K562 (cell line): ENCODE measurements around the gene PTRHD1. TPM values are rescaled to one million over a fixed set of nuclear protein-coding genes. Genes with fewer than 3 reads are reported as not detected.

Experiments used
- CREM ChIP-seq: IDR thresholded peaks from 2 replicates; pipeline ENCODE4 v1.6.1; 2014; ENCODE audit warnings: antibody characterized with exemption, low read depth
- ESRRA ChIP-seq: fragments of 450-650 bp; IDR thresholded peaks from 2 replicates; pipeline ENCODE4 v1.6.1; 2014; ENCODE audit warnings: low read depth, mild to moderate bottlenecking, moderate library complexity, borderline replicate concordance
- FOSL1 ChIP-seq: fragments of 200-800 bp; sonication (Bioruptor generic); conservative IDR thresholded peaks from 2 replicates; pipeline ENCODE4 v1.6.1; 2016; ENCODE audit warnings: missing genetic modification characterization, missing compliant biosample characterization
- MECOM ChIP-seq: fragments of 250-450 bp; sonication (Bioruptor Pico); IDR thresholded peaks from 2 replicates; pipeline ENCODE4 v1.8.0; 2022; ENCODE audit warnings: inconsistent platforms
- MED1 ChIP-seq: sonication (generic); formaldehyde crosslinking; IDR thresholded peaks from 2 replicates; pipeline ENCODE4 v1.8.1; 2023; ENCODE audit warnings: missing genetic modification reagents, borderline replicate concordance
- MYNN ChIP-seq, 2 experiments: sonication (generic); formaldehyde crosslinking in 1 of 2; IDR thresholded peaks; 2 replicates each; pipeline versions ENCODE4 v1.5.0 to v1.6.1; 2016 to 2020; ENCODE audit warnings: antibody characterized with exemption in 1 of 2, missing genetic modification reagents in 1 of 2
- NFIC ChIP-seq: fragments of 450-650 bp; IDR thresholded peaks from 2 replicates; pipeline ENCODE4 v1.6.1; 2017; ENCODE audit warnings: mild to moderate bottlenecking, inconsistent platforms
- NR2C2 ChIP-seq, 2 experiments: fragments of 200-800 bp in 1 of 2; sonication (Bioruptor generic) in 1 of 2; sonication (generic) in 1 of 2; formaldehyde crosslinking in 1 of 2; IDR thresholded peaks; 2 replicates each; pipeline versions ENCODE4 v1.6.1 to v1.8.0; 2016 to 2022; ENCODE audit warnings: mild to moderate bottlenecking in 1 of 2, missing compliant biosample characterization in 1 of 2, missing genetic modification characterization in 1 of 2, missing genetic modification reagents in 1 of 2
- SMARCA5 ChIP-seq: fragments of 450-650 bp; IDR thresholded peaks from 2 replicates; pipeline ENCODE4 v1.6.1; 2016
- STAG1 ChIP-seq: sonication (generic); formaldehyde crosslinking; IDR thresholded peaks from 2 replicates; pipeline ENCODE4 v1.5.0; 2020; ENCODE audit warnings: missing genetic modification reagents, borderline replicate concordance
- SUPT5H ChIP-seq: fragments of 450-650 bp; IDR thresholded peaks from 2 replicates; pipeline ENCODE4 v1.6.1; 2016
- ZFX ChIP-seq: sonication (generic); formaldehyde crosslinking; IDR thresholded peaks from 2 replicates; pipeline ENCODE4 v1.8.0; 2022; ENCODE audit warnings: mild to moderate bottlenecking, missing genetic modification reagents, moderate library complexity
- ZNF146 ChIP-seq: IDR thresholded peaks from one replicate; pipeline ENCODE4 v1.6.1; 2018; ENCODE audit warnings: missing compliant biosample characterization; ENCODE audit not compliant: unreplicated experiment
- ZNF224 ChIP-seq: sonication (generic); formaldehyde crosslinking; IDR thresholded peaks from 2 replicates; pipeline ENCODE4 v1.8.0; 2022; ENCODE audit warnings: mild to moderate bottlenecking, missing genetic modification reagents
- ZNF75A ChIP-seq: fragments of 450-650 bp; formaldehyde crosslinking; IDR thresholded peaks from 2 replicates; pipeline ENCODE4 v1.4.0; 2020; ENCODE audit warnings: mild to moderate bottlenecking
- ZNF785 ChIP-seq: fragments of 250-450 bp; sonication (Bioruptor Pico); IDR thresholded peaks from 2 replicates; pipeline ENCODE4 v1.4.0; 2020; ENCODE audit warnings: mild to moderate bottlenecking
- ZNF830 ChIP-seq: fragments of 250-450 bp; sonication (Bioruptor Pico); IDR thresholded peaks from 2 replicates; pipeline ENCODE4 v1.5.0; 2021; ENCODE audit warnings: mild to moderate bottlenecking
- polyA plus RNA-seq, 8 experiments: library from polyadenylated mRNA; depleted of rRNA in 4 of 8; stranded (reverse) in 5 of 8; unstranded in 3 of 8; fragments of >200 nt; fragmentation: Nextera tagmentation in 2 of 8; fragmentation: Illumina TruSeq in 1 of 8; extraction: Ambion mirVana in 2 of 8; extraction: Trizol in 1 of 8; gene quantifications; 2 replicates each; pipeline versions ENCODE4 v1.2.1 to v1.2.3, GENCODE V29; 2011 to 2014; ENCODE audit warnings: inconsistent platforms in 1 of 8, missing spikeins in 1 of 8
- total RNA-seq, 7 experiments: library from RNA; depleted of rRNA in 6 of 7; stranded (reverse); fragments of >200 nt in 6 of 7; fragmentation: Illumina TruSeq in 2 of 7; extraction: Trizol in 2 of 7; gene quantifications; 2 replicates each; pipeline versions ENCODE4 v1.2.1 to v1.2.3, GENCODE V29; 2011 to 2021; ENCODE audit warnings: low replicate concordance in 1 of 7
- TF ChIP-seq, protein P1 (sequence below): fragments of 150-350 bp; IDR thresholded peaks from 2 replicates; pipeline ENCODE4 v1.6.1; 2014; ENCODE audit warnings: low read depth, mild to moderate bottlenecking, low read length, borderline replicate concordance
- TF ChIP-seq, protein P2 (sequence below): fragments of 250-450 bp; sonication (Bioruptor Pico); IDR thresholded peaks from 2 replicates; pipeline ENCODE4 v1.9.0; 2021; ENCODE audit warnings: mild to moderate bottlenecking
- TF ChIP-seq, protein P3 (sequence below): fragments of 200-400 bp; formaldehyde crosslinking; IDR thresholded peaks from 2 replicates; pipeline ENCODE4 v1.6.1; 2017; ENCODE audit warnings: mild to moderate bottlenecking, low read depth, low read length, moderate library complexity
- TF ChIP-seq, protein P4 (sequence below): fragments of 450-650 bp; formaldehyde crosslinking; IDR thresholded peaks from 2 replicates; pipeline ENCODE4 v1.4.0; 2020; ENCODE audit warnings: mild to moderate bottlenecking, moderate library complexity

Gene PTRHD1
- total and polyA plus RNA-seq, 9 of the 15 experiments (the other 6 are each of a cell fraction or from before 2014, with no cell fraction given): 15.8 to 83.2 (median 46.6) TPM

DNA sequence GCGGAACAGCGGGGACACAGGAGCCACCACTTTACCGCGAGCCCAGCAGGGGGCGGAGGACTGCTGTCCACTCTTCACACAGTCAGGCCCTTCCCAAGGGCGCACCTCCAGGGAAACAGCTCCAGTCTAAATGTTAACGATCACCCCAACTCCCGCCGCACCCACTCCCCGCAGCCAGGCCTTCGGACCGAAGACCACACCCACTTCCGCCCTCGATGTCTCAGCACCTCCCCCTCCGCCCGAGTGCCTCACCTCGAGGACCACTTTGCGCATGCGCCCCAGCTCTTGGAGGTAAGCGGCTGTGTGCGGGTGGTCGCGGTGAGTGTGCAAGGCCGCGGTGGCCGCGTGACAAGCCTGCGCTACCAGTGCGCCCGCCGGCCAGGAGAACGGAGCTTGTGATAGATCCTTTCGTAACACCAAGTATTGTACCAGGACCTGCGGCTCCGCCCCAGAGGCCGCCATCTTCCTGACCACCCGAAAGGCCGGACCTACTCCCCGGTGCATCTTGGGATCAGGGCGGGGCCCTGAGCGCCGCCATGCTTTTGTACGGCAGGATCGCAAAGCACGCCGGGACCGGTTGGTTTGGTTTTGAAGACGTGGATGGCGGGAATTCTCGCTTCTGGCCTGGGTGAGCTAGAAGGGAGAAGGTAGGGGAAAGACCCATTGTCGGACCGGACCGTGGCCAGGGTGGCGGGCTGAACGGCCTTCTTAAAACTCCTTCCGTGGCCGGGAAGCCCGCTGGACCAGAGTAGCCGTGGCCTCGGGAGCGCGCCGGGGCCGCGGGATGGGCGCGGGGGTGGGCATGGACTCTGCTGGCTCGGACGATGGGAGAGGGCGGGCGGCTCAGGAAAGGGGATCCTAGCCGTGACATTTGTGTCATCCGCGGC, at the start of gene PTRHD1, which contains the start of gene CENPO (continued):
- TF ChIP-seq, protein P1, sequence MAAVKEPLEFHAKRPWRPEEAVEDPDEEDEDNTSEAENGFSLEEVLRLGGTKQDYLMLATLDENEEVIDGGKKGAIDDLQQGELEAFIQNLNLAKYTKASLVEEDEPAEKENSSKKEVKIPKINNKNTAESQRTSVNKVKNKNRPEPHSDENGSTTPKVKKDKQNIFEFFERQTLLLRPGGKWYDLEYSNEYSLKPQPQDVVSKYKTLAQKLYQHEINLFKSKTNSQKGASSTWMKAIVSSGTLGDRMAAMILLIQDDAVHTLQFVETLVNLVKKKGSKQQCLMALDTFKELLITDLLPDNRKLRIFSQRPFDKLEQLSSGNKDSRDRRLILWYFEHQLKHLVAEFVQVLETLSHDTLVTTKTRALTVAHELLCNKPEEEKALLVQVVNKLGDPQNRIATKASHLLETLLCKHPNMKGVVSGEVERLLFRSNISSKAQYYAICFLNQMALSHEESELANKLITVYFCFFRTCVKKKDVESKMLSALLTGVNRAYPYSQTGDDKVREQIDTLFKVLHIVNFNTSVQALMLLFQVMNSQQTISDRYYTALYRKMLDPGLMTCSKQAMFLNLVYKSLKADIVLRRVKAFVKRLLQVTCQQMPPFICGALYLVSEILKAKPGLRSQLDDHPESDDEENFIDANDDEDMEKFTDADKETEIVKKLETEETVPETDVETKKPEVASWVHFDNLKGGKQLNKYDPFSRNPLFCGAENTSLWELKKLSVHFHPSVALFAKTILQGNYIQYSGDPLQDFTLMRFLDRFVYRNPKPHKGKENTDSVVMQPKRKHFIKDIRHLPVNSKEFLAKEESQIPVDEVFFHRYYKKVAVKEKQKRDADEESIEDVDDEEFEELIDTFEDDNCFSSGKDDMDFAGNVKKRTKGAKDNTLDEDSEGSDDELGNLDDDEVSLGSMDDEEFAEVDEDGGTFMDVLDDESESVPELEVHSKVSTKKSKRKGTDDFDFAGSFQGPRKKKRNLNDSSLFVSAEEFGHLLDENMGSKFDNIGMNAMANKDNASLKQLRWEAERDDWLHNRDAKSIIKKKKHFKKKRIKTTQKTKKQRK: no peak
- TF ChIP-seq, protein P2, sequence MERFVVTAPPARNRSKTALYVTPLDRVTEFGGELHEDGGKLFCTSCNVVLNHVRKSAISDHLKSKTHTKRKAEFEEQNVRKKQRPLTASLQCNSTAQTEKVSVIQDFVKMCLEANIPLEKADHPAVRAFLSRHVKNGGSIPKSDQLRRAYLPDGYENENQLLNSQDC: no peak
- TF ChIP-seq NR2C2 (CRISPR knock-in tag; IDR thresholded peaks at IDR 0.05) (peak; percentile 72; the same call in 1 of the 2 replicates), NR2C2 (tag; IDR thresholded peaks at IDR 0.05) (peak; percentile 63; the same call in 1 of the 2 replicates), MECOM (CRISPR knock-in tag) (no peak), SMARCA5 (0 out of 2 replicates have a peak, but pooled peaks have one; percentile 0), ZNF785 (CRISPR knock-in tag) (no peak), ZFX (CRISPR knock-in tag) (peak; percentile 88), FOSL1 (tag) (no peak; the same call in 1 of the 2 replicates), ZNF146 (CRISPR knock-in tag) (no peak), ZNF224 (CRISPR knock-in tag) (no peak), STAG1 (CRISPR knock-in tag) (no peak), CREM (peak; percentile 67), ZNF75A (CRISPR knock-in tag) (no peak), NFIC (no peak; the same call in 1 of the 2 replicates), SUPT5H (peak; percentile 83), ZNF830 (CRISPR knock-in tag) (no peak), MYNN (IDR thresholded peaks at IDR 0.05) (peak; percentile 72; the same call in 1 of the 2 replicates), MYNN (CRISPR knock-in tag; IDR thresholded peaks at IDR 0.05) (no peak), ESRRA (peak; percentile 70; the same call in 1 of the 2 replicates), MED1 (no peak)
- TF ChIP-seq, protein P3, sequence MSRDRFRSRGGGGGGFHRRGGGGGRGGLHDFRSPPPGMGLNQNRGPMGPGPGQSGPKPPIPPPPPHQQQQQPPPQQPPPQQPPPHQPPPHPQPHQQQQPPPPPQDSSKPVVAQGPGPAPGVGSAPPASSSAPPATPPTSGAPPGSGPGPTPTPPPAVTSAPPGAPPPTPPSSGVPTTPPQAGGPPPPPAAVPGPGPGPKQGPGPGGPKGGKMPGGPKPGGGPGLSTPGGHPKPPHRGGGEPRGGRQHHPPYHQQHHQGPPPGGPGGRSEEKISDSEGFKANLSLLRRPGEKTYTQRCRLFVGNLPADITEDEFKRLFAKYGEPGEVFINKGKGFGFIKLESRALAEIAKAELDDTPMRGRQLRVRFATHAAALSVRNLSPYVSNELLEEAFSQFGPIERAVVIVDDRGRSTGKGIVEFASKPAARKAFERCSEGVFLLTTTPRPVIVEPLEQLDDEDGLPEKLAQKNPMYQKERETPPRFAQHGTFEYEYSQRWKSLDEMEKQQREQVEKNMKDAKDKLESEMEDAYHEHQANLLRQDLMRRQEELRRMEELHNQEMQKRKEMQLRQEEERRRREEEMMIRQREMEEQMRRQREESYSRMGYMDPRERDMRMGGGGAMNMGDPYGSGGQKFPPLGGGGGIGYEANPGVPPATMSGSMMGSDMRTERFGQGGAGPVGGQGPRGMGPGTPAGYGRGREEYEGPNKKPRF: no peak
- TF ChIP-seq, protein P4, sequence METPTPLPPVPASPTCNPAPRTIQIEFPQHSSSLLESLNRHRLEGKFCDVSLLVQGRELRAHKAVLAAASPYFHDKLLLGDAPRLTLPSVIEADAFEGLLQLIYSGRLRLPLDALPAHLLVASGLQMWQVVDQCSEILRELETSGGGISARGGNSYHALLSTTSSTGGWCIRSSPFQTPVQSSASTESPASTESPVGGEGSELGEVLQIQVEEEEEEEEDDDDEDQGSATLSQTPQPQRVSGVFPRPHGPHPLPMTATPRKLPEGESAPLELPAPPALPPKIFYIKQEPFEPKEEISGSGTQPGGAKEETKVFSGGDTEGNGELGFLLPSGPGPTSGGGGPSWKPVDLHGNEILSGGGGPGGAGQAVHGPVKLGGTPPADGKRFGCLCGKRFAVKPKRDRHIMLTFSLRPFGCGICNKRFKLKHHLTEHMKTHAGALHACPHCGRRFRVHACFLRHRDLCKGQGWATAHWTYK (CRISPR knock-in tag): no peak; the same call in 1 of the 2 replicates
